ENCODE measurements around the gene MEGF8. TPM values are rescaled to one million over a fixed set of nuclear protein-coding genes. Genes with fewer than 3 reads are reported as not detected.

The MEGF8 gene
- total and polyA plus RNA-seq, 3 experiments from 2014 or later: 0.41 to 10.6 (median 10.2) TPM

- peaks cover 33% of the 10 kb centered on the region for H3K4me1 ChIP-seq (ENCODE audit: insufficient read depth, low read length)
- Mint-ChIP-seq H3K9me3 (no peaks in the 10 kb centered on the region), H3K36me3 (peaks cover 0 to 8% (median 2%) of the 10 kb centered on the region in 3 donors), H3K27me3 (peaks cover 0 to 1% of the 10 kb centered on the region in 2 donors), H3K4me1 (peaks cover 30 to 47% (median 33%) of the 10 kb centered on the region in 3 donors), H3K27ac (peak overlapping the region; percentile 55 to 96 (median 95)), H3K4me3 (peak overlapping the region; percentile 88 to 99 (median 97))
- peak overlapping the region; percentile 82 for H3K4me3 ChIP-seq (ENCODE audit: low read length)
- H3K36me3 ChIP-seq (ENCODE audit: insufficient read depth, low read length): no peaks in the 10 kb centered on the region
- peak; percentile 86 to 94 (median 89) for DNase-seq
- H3K9me3 ChIP-seq (ENCODE audit: low read length): no peaks in the 10 kb centered on the region
- H3K27me3 ChIP-seq (ENCODE audit: insufficient read depth, low read length, poor library complexity, severe bottlenecking): no peaks in the 10 kb centered on the region
- CTCF ChIA-PET: interaction anchor here (0.7 to 2.3 kb wide), 8 partner anchors 9 to 291 kb away, joined by 3 to 13 read pairs (median 4); no protein-coding TSS in a partner anchor
- POLR2A ChIA-PET: interaction anchor here (0.5 to 1.4 kb wide), 6 partner anchors 15 to 464 kb away, joined by 3 to 7 read pairs (median 3); partner anchors contain the start of gene RABAC1
- peak overlapping the region; percentile 44 for H3K27ac ChIP-seq (ENCODE audit: low read depth, low read length)
These were observed 98.3 kb downstream of the MEGF8 start for GRCh38 chr19:42423462-42424344.

GRCh38 chr19:42424345-42424707 is 98.9 kb downstream of the MEGF8 start:
- peaks cover 0 to 1% of the 10 kb centered on the region in 2 donors for H3K27me3 Mint-ChIP-seq
- no peaks in the 10 kb centered on the region for H3K9me3 Mint-ChIP-seq
- H3K36me3 ChIP-seq (ENCODE audit: insufficient read depth, low read length): no peaks in the 10 kb centered on the region
- H3K4me1 Mint-ChIP-seq: peaks cover 30 to 47% (median 33%) of the 10 kb centered on the region in 3 donors
- peaks cover 0 to 8% (median 2%) of the 10 kb centered on the region in 3 donors for H3K36me3 Mint-ChIP-seq
- DNase-seq: peak in 1 of 5 donors; percentile 46
- H3K27ac ChIP-seq (ENCODE audit: low read depth, low read length): no peak overlapping the region
- peaks cover 33% of the 10 kb centered on the region for H3K4me1 ChIP-seq (ENCODE audit: insufficient read depth, low read length)
- peak overlapping the region; percentile 88 to 99 (median 97) for H3K4me3 Mint-ChIP-seq
- ChIA-PET POLR2A (no interaction called here), CTCF (interaction anchor here (0.7 to 2.3 kb wide), 5 partner anchors 9 to 17 kb away, joined by 3 to 13 read pairs (median 4); no protein-coding TSS in a partner anchor)
- H3K4me3 ChIP-seq (ENCODE audit: low read length): peak overlapping the region; percentile 82
- H3K27ac Mint-ChIP-seq: peak overlapping the region in 2 of 8 donors; percentile 17 to 95
- no peaks in the 10 kb centered on the region for H3K9me3 ChIP-seq (ENCODE audit: low read length)
- H3K27me3 ChIP-seq (ENCODE audit: insufficient read depth, low read length, poor library complexity, severe bottlenecking): no peaks in the 10 kb centered on the region

- Histone ChIP-seq H3K9me3 (ENCODE audit: low read length) (no peaks in the 10 kb centered on the region), H3K4me3 (ENCODE audit: low read length) (no peak overlapping the region), H3K4me1 (ENCODE audit: insufficient read depth, low read length) (peaks cover 33% of the 10 kb centered on the region), H3K36me3 (ENCODE audit: insufficient read depth, low read length) (no peaks in the 10 kb centered on the region), H3K27ac (ENCODE audit: low read depth, low read length) (no peak overlapping the region), H3K27me3 (ENCODE audit: insufficient read depth, low read length, poor library complexity, severe bottlenecking) (no peaks in the 10 kb centered on the region)
- Mint-ChIP-seq H3K4me3 (peak overlapping the region; percentile 60 to 99 (median 93)), H3K27ac (no peak overlapping the region), H3K27me3 (peaks cover 0 to 1% of the 10 kb centered on the region in 2 donors), H3K9me3 (no peaks in the 10 kb centered on the region), H3K4me1 (peaks cover 30 to 47% (median 33%) of the 10 kb centered on the region in 3 donors), H3K36me3 (peaks cover 0 to 8% (median 2%) of the 10 kb centered on the region in 3 donors)
- CTCF ChIA-PET: interaction anchor here (0.7 to 2.3 kb wide), 4 partner anchors 8 to 16 kb away, joined by 3 to 13 read pairs (median 4); no protein-coding TSS in a partner anchor
- POLR2A ChIA-PET: no interaction called here
- DNase-seq: peak in 1 of 5 donors; percentile 34
These were observed 99.3 kb downstream of the MEGF8 start for GRCh38 chr19:42424712-42425131.

GRCh38 chr19:42426643-42427042 is 101.2 kb downstream of the MEGF8 start:
- peaks cover 17% of the 10 kb centered on the region for H3K4me1 ChIP-seq (ENCODE audit: insufficient read depth, low read length)

GRCh38 chr19:42427313-42427712 is 101.9 kb downstream of the MEGF8 start, which contains the start of gene LIPE:
TSS of gene LIPE (minus strand) at chr19:42427388. CDS start at chr19:42427149, 239 bp downstream.
- no peaks in the 10 kb centered on the region for H3K9me3 Mint-ChIP-seq
- Histone ChIP-seq H3K27ac (ENCODE audit: low read depth, low read length) (no peak within 1 kb of the TSS), H3K4me3 (ENCODE audit: low read length) (no peak within 1 kb of the TSS), H3K9me3 (ENCODE audit: low read length) (no peaks in the 10 kb centered on the region), H3K4me1 (ENCODE audit: insufficient read depth, low read length) (peaks cover 10% of the 10 kb centered on the region), H3K27me3 (ENCODE audit: insufficient read depth, low read length, poor library complexity, severe bottlenecking) (no peaks in the 10 kb centered on the region), H3K36me3 (ENCODE audit: insufficient read depth, low read length) (no peaks in the 10 kb centered on the region)
- POLR2A ChIA-PET: no interaction called here
- peaks cover 8 to 21% (median 10%) of the 10 kb centered on the region in 3 donors for H3K4me1 Mint-ChIP-seq
- DNase-seq: no peak
- CTCF ChIA-PET: interaction anchor here (1.0 kb wide), 1 partner anchor 13 kb away, joined by 4 read pairs; no protein-coding TSS in a partner anchor
- H3K36me3 Mint-ChIP-seq: peaks cover 0 to 8% (median 0%) of the 10 kb centered on the region in 3 donors
- H3K27me3 Mint-ChIP-seq: peaks cover 0 to 1% of the 10 kb centered on the region in 2 donors
- no peak within 1 kb of the TSS for H3K27ac Mint-ChIP-seq
- H3K4me3 Mint-ChIP-seq: peak within 1 kb of the TSS in 1 of 7 donors; percentile 22

More at GRCh38 chr19:42426643-42427042, 101.2 kb downstream of the MEGF8 start:
- ChIA-PET CTCF (interaction anchor here (1.2 to 1.3 kb wide), 2 partner anchors 12 to 14 kb away, joined by 4 to 5 read pairs; no protein-coding TSS in a partner anchor), POLR2A (no interaction called here)
- no peaks in the 10 kb centered on the region for H3K9me3 Mint-ChIP-seq
- peak overlapping the region in 1 of 7 donors; percentile 22 for H3K4me3 Mint-ChIP-seq
- peaks cover 0 to 8% (median 0%) of the 10 kb centered on the region in 3 donors for H3K36me3 Mint-ChIP-seq
- Histone ChIP-seq H3K4me3 (ENCODE audit: low read length) (no peak overlapping the region), H3K27me3 (ENCODE audit: insufficient read depth, low read length, poor library complexity, severe bottlenecking) (no peaks in the 10 kb centered on the region), H3K9me3 (ENCODE audit: low read length) (no peaks in the 10 kb centered on the region), H3K36me3 (ENCODE audit: insufficient read depth, low read length) (no peaks in the 10 kb centered on the region), H3K27ac (ENCODE audit: low read depth, low read length) (no peak overlapping the region)
- peaks cover 0 to 1% of the 10 kb centered on the region in 2 donors for H3K27me3 Mint-ChIP-seq
- H3K4me1 Mint-ChIP-seq: peaks cover 14 to 28% (median 15%) of the 10 kb centered on the region in 3 donors
- no peak for DNase-seq
- no peak overlapping the region for H3K27ac Mint-ChIP-seq

Other genes starting within 250 kb of the MEGF8 start
- 10 to 100 TPM; 18.8 to 21.9 TPM for gene ZNF574, start 249.5 kb upstream of the MEGF8 start, total RNA-seq
- gene ZNF574, start 249.5 kb upstream of the MEGF8 start, polyA plus RNA-seq: 24.9 TPM
- gene POU2F2, start 193.2 kb upstream of the MEGF8 start, total RNA-seq: 10 to 100 TPM; 46.7 to 47.9 TPM
- gene POU2F2, start 193.2 kb upstream of the MEGF8 start, polyA plus RNA-seq: 8.5 TPM
- 10 to 100 TPM; 30.0 to 32.7 TPM for gene DEDD2, start 108.0 kb upstream of the MEGF8 start, total RNA-seq
- gene DEDD2, start 108.0 kb upstream of the MEGF8 start, polyA plus RNA-seq: 163 TPM
- 10 to 100 TPM; 18.4 to 20.5 TPM for gene ZNF526, start 105.3 kb upstream of the MEGF8 start, total RNA-seq
- gene ZNF526, start 105.3 kb upstream of the MEGF8 start, polyA plus RNA-seq: 9.0 TPM
- 10 to 100 TPM; 52.9 to 53.5 TPM for gene GSK3A, start 83.0 kb upstream of the MEGF8 start, total RNA-seq
- gene GSK3A, start 83.0 kb upstream of the MEGF8 start, polyA plus RNA-seq: 23.8 TPM
- gene ERF, start 70.5 kb upstream of the MEGF8 start, total RNA-seq: 10 to 100 TPM; 58.7 to 64.7 TPM
- gene ERF, start 70.5 kb upstream of the MEGF8 start, polyA plus RNA-seq: 5.1 TPM
- 10 to 100 TPM; 53.9 to 60.4 TPM for gene CIC, start 56.4 kb upstream of the MEGF8 start, total RNA-seq
- 2.7 TPM for gene CIC, start 56.4 kb upstream of the MEGF8 start, polyA plus RNA-seq
- 1 to 10 TPM in 1 of 2 experiments, under 1 TPM in 1; 0.73 to 1.0 TPM for gene PRR19, start 23.5 kb upstream of the MEGF8 start, total RNA-seq
- gene PRR19, start 23.5 kb upstream of the MEGF8 start, polyA plus RNA-seq: 0.64 TPM
- 10 to 100 TPM; 48.1 to 48.9 TPM for gene PAFAH1B3, start 23.0 kb upstream of the MEGF8 start, total RNA-seq
- 36.9 TPM for gene PAFAH1B3, start 23.0 kb upstream of the MEGF8 start, polyA plus RNA-seq
- gene TMEM145, start 12.3 kb upstream of the MEGF8 start, total RNA-seq: under 1 TPM in 1 of 2 experiments, not detected in 1; 0.15 TPM
- not detected for gene TMEM145, start 12.3 kb upstream of the MEGF8 start, polyA plus RNA-seq
- not detected for gene CNFN, start 64.7 kb downstream of the MEGF8 start, total RNA-seq
- gene CNFN, start 64.7 kb downstream of the MEGF8 start, polyA plus RNA-seq: not detected
- gene LIPE, start 101.8 kb downstream of the MEGF8 start, total RNA-seq: 10 to 100 TPM; 22.2 to 22.7 TPM
- gene LIPE, start 101.8 kb downstream of the MEGF8 start, polyA plus RNA-seq: 5.0 TPM
- not detected for gene CXCL17, start 117.3 kb downstream of the MEGF8 start, total RNA-seq
- not detected for gene CXCL17, start 117.3 kb downstream of the MEGF8 start, polyA plus RNA-seq
- gene CEACAM1, start 202.8 kb downstream of the MEGF8 start, total RNA-seq: under 1 TPM; 0.46 to 0.78 TPM
- gene CEACAM1, start 202.8 kb downstream of the MEGF8 start, polyA plus RNA-seq: 0.15 TPM